ENCODE data around the gene LCP2.

The LCP2 gene
- long read RNA-seq, donor 1, partial matches to known transcripts = 0 of 1 reads
- long read RNA-seq, donor 1, other reads (novel, unspliced or antisense) = 0 of 1 reads
- long read RNA-seq, donor 2 = 0 reads
- long read RNA-seq, donor 3 = 0 reads
- long read RNA-seq, donor 4 = 0 reads
- long read RNA-seq, donor 5 = 0 reads
- long read RNA-seq, donor 6 = 0 reads
- long read RNA-seq, donor 7 = 0 reads
- long read RNA-seq, donor 8 = 0 reads

DNA sequence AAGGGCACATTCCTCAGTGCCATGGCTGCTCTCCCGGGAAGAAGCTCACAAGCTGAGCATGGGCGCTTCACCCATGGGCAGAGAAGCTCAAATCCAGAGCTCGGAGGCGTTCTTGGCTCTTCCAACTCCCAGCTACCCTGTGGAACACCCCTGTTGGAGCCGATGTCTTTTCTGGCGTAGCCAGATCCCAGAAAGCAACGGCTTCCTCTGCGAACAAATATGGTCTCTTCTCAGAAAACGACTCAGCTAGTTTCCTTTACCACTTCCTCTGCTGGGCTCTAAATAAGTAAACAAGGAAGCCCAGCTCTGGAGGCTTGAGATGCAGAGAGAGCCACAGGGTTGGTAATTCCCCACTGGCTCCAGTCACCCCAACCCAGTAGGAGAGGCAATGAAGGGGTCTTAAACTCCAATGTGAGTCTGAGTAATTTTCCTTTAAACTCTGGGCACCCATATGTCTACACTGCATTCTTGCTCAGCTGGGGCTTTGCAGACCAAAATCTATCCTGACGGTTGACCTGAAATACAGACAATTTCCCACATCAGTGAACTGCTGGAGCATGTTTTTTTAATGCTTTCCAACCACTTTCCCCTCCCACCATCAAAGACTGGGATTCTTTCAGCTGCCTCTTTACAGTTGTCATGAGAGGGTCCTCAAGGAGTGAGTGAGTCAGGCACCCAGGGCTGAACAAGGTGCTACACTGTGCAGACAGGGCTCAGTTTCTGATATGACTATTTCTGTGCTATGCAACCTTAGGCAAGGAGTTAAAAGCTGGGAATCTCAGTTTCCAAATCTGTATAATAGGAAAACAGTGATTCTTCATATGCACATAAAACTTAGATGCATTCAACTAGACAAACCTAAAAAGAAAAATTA is at the start of gene LCP2:
Gene LCP2, minus strand, starts transcription at position 189 of the 874 bp plus-strand sequence. Its CDS starts 166 bp downstream, at position 23.
- no peak for DNase-seq

- DNase-seq = no peak
These were observed 49.5 kb upstream of the LCP2 start for GRCh38 chr5:170347022-170347567.

DNA sequence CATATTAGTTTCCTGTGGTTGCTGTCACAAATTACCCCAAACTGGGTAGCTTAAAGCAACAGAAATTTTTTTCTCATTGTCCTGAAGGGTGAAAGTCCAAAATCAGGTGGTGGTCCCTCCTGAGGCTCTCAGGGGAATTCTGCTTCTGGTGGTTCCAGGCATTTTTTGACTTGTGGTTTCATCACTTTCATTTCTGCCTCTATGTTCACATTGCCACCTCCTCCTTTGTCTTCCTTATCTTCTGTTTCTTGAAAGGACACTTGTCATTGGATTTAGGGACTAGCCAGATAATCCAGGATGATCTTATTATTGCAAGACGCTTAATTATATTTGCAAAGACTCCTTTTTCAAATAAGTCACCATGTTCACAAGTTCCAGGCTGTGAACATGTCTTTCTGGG is 48.4 kb upstream of the LCP2 start:
- no peak for DNase-seq

DNA sequence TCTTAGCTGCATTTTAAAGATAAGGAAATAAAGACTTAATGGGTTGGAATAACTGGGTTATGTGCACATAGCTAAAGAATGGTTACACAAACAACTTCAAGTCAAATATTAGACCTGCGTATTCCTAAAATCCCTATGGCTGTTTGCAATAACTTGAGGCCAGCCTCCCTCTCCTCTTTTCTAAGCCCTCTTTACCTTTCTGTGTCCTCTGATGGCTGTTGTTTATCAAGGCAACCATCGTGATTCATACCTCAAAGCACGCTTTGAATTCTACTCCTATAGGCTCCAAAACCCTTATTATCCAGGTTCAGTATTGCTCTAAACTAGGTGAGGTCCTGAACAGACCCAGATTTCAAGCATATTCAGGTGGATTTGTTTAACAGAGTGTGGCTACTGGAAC is 45.6 kb upstream of the LCP2 start:
- DNase-seq = no peak

DNA sequence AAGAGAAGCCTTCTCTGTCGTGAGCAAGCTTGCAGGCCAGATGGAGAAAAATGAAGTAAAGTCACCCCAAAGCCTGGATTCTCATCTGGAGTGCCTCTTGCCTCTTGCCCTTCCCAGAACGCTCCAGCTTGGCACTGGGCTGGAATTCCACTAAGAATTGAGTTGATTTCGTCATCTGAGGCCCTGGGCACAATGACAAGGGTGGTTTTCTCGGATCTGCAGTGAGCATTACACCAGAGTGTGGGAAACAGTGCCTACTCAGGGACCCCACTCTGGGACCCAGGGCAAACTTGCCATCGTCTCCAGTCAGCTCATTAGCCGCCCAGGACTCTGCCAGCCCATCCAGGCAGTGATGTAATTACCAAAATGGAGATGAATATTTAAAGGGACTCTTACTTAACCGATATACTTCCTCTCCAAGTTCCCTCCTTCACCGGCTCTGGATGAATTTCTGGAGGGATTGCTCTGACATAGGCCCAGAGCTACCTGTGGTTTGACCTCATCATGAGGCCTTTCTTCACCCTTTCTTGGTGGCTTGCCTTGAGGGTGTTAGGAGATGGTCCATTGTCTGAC is 44.7 kb upstream of the LCP2 start:
- DNase-seq = no peak

DNA sequence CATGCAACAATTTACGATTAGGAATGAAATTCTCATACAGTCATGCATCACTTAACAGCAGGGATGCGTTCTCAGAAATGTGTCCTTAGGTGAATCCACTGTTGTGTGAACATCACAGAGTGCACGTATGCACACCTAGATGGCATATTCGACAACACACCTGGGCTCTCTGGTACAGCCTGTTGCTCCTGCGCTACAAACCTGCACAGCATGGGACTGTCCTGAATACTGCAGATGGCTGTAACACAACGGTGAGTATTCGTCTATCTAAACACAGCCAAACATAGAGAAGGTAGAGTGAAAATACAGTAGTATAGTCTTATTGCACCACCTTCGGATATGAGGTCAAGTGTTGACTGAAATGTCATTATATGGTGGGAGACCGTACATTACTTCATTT is 44.0 kb upstream of the LCP2 start:
- no peak for DNase-seq

GRCh38 chr5:170339780-170340167 is 42.2 kb upstream of the LCP2 start:
- DNase-seq = no peak

- no peak for DNase-seq
These were observed 41.6 kb upstream of the LCP2 start for GRCh38 chr5:170338933-170339779.

DNA sequence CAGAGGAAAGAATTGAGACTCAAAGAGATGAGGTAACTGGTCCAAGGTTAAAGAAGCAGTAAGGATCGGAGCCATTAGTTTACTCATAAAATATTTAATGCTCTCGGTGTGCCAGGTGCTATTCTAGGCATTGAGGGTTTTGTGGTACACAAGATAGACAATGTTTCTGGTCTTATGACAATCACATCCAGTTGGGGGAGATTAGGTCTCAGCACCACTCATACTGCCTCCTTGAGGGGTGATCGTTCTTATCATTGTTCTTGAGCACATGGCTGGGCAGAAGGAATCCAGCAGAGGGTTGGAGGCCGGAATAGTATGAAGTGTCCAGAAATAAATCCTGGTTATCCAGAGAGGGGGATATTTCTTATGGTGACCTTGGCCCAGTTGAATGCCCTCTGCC is 40.7 kb upstream of the LCP2 start:
- no peak for DNase-seq

- DNase-seq = no peak
These were observed 39.6 kb upstream of the LCP2 start for GRCh38 chr5:170337045-170337733.

- no peak for DNase-seq
These were observed 38.5 kb upstream of the LCP2 start for GRCh38 chr5:170336065-170336464.

- DNase-seq = no peak
These were observed 37.0 kb upstream of the LCP2 start for GRCh38 chr5:170334626-170335025.

- no peak for DNase-seq
These were observed 35.8 kb upstream of the LCP2 start for GRCh38 chr5:170333161-170333910.

DNA sequence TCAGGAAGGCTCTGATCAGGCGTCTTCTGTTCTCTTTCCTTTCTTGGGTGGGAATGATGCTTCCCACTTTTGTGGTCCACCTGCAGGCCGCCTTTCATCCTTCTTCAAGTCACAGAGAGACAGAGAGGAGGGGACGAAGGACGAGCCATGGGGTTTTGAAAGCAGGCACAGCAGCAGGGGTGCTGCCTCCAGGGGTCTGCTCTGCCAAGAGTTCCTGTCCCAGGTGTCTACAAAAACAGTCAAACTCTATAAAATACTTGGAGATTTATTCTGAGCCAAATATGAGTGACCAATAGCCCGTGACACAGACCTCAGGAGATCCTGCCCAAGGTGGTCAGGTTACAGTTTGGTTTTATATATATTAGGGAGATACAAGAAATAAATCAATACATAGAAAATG is 34.5 kb upstream of the LCP2 start:
- no peak for DNase-seq

DNA sequence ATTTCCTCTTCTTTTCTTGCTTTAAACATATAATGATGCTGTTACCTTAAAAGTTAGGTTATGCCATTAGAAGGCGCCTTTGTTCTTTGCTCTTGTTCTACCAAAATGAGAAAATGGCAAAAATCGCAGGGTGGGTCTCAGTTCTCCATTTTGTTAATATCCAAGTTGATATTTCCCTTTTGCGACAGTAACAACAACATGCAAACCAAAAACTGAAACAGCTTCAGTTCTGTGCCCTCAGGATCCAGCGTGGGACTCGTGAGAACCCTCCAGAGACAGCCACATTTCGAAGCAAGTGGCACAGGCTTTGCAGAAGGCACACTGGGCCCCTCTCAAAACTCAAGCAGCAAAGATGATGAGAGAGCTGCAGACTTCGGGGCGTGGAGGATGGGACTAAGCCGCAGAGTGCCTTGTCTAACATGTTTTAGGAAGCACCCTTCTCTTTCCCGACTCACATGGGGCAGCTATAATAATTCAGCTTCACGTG is 33.0 kb upstream of the LCP2 start:
- no peak for DNase-seq

- DNase-seq = no peak
These were observed 31.9 kb upstream of the LCP2 start for GRCh38 chr5:170329524-170329923.

DNA sequence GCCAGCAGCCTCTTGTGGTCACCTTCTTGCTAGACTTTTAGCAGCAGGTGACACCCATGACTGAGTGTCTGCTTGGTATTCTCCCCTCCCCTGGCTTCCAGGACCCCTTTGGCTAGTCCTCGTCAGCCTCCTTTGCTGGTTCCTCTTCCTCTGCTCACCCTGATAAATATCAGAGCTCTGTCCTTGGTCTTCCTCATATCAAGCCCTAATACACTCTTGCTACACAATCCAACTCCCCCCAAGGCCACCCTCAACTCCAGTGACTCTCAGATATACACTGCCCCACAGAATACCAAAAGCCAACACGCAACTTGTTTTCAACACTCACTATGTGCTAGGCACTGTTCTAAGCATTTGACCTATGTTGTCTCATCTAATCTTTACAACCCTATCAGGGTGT is 30.3 kb upstream of the LCP2 start:
- no peak for DNase-seq

DNA sequence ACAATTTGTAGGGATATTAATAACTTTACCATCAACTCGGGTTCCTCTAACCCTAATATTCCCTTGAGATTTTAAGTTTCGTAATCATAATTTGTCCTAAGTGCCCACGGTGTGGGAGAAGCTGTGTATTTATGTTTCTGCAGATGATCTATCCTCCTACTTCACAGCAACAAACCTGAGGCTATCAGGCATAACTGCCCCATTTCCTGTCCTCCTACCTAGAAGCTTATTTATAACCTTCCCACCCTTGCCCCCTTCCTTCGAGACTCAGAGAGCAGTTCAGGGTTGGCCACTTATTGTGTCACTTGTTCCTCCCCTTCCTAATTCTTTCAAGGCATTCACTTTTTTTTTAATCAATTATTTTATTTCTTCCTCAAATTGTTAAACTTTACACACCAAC is 29.6 kb upstream of the LCP2 start:
- DNase-seq = no peak

DNA sequence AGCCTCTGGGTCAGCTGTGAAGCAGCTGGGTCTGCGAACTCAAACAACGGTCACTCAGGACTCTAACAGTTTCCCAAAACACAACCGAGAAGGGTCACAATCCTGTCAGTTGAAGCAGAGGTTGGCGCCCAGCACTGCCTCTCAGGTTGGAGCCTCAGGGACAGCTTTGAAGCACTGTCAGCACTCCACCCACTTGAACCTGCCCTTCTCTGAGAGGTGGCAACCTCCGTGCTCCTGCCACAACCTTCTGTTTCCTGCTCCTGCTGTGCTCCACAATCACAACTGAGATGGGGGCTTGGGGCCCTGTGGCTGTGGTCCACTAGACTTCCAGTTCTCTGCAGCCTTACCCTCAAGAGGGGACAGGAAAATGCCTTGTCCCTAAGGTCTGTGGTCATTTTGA is 21.7 kb upstream of the LCP2 start:
- no peak for DNase-seq

GRCh38 chr5:170317499-170317898 is 19.9 kb upstream of the LCP2 start:
- DNase-seq = no peak

GRCh38 chr5:170316937-170317336 is 19.4 kb upstream of the LCP2 start:
- DNase-seq = no peak

All from right kidney (tissue), 9 donors.